DMS114 treated with DMSO at 0.1 percent for 48 hours (cell line): Measurements from ENCODE around the gene SIGLEC11.
"Not testable (repeated sequence)": the region's sequence is repeated elsewhere in the genome, so short reads cannot be mapped to it uniquely, and the experiment has no call there.

Experiments used
- DNase-seq: peaks from one replicate; lab custom pipeline; 2025; ENCODE audit not compliant: unreplicated experiment; lab: John Stamatoyannopoulos, UW

SIGLEC11 gene, protein sequence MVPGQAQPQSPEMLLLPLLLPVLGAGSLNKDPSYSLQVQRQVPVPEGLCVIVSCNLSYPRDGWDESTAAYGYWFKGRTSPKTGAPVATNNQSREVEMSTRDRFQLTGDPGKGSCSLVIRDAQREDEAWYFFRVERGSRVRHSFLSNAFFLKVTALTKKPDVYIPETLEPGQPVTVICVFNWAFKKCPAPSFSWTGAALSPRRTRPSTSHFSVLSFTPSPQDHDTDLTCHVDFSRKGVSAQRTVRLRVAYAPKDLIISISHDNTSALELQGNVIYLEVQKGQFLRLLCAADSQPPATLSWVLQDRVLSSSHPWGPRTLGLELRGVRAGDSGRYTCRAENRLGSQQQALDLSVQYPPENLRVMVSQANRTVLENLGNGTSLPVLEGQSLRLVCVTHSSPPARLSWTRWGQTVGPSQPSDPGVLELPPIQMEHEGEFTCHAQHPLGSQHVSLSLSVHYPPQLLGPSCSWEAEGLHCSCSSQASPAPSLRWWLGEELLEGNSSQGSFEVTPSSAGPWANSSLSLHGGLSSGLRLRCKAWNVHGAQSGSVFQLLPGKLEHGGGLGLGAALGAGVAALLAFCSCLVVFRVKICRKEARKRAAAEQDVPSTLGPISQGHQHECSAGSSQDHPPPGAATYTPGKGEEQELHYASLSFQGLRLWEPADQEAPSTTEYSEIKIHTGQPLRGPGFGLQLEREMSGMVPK

DNA sequence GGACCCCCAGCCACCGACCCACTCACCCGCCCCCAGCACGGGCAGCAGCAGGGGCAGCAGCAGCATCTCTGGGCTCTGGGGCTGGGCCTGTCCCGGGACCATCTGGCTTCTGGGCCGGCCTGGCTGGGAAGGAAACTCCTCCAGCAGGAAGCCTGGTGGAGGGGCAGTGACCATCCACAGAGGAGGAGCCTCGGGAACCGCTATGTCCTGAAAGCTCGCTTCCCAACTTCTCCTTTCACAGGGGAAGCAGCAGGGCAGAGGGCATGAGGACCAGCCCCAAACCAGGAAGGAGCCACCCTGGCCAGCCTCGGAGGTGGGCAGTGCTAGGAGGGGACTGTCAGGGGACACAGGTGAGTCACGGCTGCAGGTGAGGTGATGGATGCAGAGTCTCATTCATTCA is at the start of gene SIGLEC11:
SIGLEC11 (minus strand) TSS at position 193 of the 400 bp plus-strand sequence; CDS start at position 102, 91 bp downstream.
- not testable (repeated sequence) for DNase-seq

DNA sequence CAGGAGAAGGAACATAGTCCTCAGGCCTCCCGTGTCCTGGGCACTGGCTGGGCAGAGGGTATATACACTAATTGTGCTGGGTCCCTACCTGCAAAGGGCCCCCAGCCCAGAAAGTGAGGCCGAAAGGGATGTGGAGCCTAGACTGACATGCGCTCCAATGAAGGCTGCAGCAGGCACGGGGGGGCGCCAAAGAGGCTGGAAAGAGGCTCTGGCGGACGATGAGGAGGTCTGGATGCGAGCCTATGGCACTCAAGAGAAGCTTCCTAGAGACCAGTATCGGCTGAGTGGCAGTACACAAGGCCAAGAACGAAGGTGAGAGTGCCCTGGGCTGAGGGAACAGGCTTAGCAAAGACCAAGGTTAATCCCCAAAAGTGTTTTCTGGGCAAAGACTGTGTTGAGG is 47.6 kb upstream of the SIGLEC11 start:
- DNase-seq, result no peak

DNA sequence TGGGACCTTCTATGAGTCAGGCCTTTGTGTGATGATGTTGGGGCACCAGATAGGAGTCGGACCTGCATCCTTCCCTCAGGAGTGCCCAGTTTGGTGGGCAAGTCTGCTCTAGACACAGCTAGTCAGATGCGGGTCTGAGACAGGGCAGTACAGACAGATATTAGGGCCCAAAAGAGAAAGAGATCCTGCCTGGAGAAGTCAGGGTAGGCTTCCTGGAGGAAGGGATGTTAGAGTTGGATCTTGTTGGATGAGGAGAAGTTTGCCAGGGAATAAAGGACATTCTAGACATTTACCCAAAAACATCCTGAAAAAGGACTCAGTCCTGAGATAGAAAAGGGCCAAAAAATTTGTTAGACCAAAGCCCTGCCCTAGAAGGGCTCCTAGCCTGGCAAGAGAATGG is 47.0 kb upstream of the SIGLEC11 start:
- DNase-seq, result no peak

DNA sequence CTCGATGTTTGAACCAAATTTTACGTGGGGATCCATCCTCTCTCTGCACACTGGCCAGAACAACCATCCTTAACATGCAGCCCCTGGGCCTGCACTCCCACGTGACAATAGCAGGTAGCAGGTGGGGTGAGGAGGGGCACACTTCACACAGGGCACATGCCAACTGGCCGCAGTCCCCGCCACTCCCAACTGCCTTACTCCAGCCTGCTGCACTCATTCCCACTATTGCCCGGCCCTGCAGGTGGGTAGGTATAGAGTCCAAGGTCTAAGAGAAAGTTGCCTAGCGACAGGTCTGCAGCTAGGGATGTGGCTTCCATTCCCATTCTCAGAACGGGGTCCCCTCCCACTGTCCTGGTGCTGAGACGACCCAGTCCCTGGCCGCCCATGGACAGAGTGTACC is 46.2 kb upstream of the SIGLEC11 start:
- DNase-seq, result no peak

DNA sequence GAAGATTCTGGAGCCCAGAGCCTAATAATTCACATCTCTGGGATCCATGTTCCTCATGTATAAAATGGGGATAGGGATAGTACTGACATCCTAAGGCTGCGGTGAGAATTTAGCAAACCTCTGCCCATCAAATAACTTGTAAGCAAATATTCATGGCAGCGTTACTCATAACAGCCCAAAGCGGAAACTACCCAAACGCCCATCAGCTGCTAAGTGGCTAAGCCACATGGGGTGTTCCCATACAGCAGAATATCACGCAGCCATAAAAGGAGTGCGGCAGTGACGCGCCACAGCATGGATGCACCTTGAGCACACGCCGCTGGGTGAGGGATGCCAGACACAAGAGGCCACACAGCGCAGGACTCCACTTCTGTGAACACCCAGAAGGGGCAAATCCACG is 44.5 kb upstream of the SIGLEC11 start:
- no peak for DNase-seq

DNA sequence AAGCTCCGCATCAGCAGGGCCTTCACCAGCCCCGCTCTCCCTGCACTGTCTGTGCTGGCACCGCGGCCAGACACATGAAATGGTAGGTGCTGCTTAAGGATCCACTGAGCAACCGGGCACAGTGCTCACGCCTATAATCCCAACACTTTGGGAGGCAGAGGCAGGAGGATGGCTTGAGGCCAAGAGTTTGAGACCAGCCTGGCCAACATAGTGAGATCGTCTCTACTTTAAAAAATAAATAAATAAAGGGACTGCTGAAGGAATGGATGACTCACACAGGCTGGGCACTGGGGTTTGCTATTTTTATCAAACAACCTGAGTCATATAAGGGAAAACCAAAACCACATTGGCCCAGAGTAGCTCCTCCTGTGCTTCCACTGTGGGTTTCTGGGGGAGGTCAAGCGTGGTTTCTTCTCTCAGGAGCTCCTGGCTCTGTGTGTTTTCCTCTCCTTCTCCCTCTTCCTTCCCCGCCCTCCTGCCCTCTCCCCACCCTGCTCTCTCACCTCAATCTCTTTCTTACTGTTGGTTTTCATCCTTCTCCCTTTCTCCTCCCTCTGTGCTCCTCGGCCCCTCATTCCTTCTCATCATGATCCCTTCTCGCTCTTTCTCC is 42.9 kb upstream of the SIGLEC11 start:
- DNase-seq, result no peak

DNA sequence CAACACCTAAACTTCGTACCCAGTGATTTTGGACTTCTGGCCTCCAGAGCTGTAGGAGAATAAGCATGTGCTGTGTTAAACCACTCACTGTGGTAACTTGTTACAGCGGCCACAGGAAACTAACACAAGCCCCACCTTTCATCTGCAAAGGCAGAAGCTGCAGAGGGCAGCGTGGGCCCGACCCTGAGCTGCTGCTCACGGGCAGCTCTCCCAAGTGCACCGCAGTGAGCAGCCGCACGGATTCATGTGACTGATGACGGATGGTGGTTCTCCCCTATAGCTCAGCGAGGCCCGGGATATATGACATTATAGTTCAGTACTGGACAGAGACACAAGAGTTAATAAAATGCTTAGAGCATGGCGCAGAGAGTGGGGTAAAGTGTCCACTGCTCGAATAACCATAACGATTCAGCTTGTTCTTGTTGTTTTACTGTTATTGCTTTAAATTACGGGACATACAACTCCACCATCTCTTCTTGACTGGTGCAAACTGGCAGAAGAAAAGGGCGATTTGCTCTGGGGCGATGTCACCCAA is 42.3 kb upstream of the SIGLEC11 start:
- no peak for DNase-seq

DNA sequence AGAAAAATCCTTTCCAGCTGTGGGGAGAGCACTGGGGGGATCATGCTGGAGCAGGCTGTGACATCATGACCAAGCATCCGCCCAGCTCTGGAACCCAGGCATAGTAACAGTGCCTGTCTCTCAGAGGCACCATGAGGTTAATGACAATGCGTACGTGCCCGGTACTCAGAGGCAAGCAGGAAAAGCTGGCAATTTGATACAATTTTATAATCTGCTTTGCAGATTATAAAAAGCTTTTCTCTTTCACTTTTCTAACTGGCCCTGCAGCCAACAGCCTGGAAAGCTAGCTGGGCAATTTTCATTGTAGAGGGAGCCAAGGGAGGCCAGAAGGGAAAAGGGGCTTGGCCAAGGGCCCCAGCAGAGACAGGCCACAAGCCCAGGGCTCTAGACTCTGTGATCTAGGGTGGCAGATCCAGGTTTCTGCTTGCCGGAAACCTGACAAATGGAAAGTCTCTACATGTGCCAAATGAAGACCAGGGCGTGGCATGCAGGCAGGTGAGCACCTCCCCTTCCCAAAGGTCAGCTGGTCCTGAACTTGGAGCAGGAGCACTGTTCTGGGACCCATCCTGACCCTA is 41.5 kb upstream of the SIGLEC11 start:
- DNase-seq, result no peak

DNA sequence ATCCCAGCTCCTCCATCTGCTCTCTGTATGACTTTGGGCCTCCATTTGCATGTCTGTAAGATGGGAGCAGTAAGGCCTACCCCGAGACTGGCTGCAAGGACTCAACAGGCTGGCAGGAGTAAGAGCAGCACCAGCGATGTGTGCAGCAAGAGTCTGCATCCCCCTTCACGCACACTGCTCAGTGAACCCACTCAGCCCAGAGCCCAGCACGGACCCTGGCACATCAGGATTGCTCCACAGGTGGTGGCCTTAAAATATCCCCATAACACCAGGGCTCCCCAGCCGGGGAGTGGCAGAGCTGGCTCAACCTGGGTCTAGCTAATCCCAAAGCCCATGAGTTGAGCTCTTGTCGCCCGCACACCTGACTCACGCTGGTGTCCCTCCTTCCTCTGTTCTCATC is 40.8 kb upstream of the SIGLEC11 start:
- no peak for DNase-seq

DNA sequence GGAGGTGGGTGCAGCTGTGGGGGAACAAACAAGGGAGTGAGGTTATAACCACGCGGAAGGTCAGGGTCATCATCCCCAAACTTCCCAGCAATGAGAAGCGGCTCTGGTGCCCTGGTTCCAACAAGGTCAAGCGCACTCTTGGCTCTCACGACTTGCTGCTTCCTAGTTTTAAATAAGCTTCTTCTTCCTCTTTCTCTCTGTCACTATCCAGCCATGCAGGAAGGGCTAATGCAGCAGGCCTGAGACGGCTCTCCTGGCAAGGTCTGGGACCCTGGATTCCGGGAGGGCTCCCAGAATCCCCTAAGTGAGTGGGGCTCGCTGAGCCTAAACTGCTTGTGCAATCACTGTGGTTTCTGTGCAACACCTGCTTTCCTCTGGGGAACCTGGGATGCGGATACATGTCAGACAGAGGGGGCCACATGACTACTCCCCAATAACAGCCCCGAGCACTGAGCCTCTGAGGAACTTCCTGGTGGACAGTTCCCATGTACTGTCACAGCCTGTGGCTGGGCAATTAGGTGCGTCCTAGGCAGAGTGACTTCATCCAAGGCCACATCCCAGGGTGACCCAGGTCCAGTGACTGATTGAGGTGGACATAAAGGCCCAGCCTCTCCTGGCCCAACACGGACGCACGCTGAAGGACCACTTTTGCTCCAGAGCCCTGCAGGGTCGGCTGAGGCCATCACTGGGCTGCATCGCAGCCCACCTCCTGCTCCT is 40.0 kb upstream of the SIGLEC11 start:
- no peak for DNase-seq

DNA sequence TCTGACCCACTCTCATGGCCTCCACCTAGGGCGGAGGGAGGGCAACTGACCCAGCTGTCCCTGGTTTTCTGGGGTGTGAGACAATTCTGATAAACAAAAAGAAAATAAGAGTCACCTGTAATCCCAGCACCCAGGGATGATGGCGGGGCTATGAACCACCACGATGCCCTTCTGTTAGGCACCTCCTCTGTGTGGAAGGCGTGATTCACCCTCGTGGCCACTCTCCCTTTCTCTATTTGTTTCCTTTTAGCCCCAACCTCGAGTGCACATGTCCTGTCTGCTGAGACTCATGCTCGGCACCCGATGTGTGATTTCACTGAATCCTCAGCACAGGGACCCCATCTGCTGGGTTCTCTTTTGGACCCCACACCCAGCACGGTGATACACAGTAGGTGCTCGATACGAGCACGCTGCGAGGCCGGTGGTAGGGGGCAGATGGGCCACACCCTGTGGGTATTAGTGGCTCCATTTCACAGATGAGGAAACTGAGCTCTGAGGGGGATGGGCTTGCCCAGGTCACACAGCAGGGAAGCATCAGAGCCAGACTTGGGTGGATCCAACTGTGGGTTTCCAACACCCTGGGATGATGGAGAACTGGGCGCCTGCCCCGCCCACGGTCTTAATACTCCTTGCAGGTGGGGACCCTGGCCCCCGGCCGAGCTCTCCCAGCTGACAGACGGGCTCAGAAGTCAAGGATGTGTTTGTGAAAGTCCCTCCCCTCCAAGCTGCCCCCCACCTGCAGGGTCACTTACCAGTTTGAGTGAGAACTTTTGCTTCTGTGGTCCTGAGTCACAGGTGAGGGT is 39.3 kb upstream of the SIGLEC11 start:
- no peak for DNase-seq

DNA sequence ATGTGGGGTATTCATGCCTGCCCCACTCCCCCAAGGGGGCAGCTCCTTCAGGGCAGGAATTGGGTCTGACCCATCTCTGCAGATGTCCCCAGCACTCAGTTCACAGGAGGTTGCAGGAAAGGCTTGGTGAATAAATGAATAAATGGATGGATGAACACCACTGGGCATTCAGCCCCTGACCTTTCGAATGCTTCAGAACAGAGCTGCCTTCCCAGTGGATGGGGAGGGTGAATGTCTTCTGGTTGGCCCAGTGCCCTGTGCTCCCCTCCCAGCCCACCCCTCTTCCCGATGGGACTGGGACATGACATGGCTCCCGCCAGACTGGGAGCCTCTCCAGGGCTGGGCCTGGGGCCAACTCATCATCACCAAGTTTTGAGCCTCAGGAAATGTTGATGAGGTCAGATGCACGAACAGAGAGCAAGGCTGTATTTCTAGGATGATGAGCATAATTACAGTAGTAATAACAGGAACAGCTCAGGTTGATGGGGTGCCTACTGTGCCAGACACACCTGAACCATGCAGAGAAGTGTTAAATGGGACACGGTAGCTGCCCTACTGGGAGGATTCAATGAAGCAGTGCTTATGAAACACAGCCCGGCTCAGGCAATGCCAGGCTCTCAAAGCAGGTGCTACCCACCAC is 38.5 kb upstream of the SIGLEC11 start:
- DNase-seq, result no peak

DNA sequence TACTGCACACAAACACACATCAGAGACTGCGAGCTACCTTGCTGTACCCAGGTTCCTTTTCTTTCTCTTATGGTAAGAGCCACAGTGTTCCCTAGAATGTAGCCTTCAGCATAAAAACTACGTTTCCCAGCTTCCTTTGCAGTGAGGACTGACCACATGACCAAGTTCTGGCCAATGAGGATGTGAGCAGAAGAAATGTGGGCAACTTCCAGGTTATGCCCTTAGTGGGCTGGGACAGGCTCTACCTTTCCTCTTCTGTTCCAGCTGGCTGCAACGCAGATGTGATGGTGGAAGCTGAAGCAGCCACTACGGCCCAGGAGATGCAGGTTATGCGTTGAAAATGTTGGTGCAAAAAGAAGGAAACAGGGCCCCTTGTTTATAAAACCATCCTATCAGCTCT is 36.7 kb upstream of the SIGLEC11 start:
- no peak for DNase-seq

DNA sequence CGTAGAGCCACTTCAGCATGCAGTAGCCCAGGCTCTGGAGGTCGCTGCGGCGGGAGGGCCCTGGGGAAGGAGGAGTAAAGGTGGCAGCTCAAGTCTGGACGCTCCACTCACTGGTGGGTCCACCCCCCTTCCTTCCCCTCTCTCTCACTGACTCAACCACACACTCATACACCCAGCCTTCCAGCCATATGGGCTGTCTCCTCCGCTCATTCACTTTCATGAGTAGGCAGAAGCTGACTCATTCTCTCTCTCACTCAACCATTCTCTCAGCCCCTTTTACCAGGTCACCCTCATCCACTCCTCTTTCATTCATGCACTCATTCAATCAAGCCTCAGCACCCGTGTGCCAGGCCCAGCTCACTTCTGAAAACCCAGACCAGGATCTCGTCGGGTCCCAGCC is 27.5 kb upstream of the SIGLEC11 start:
- DNase-seq, result no peak

DNA sequence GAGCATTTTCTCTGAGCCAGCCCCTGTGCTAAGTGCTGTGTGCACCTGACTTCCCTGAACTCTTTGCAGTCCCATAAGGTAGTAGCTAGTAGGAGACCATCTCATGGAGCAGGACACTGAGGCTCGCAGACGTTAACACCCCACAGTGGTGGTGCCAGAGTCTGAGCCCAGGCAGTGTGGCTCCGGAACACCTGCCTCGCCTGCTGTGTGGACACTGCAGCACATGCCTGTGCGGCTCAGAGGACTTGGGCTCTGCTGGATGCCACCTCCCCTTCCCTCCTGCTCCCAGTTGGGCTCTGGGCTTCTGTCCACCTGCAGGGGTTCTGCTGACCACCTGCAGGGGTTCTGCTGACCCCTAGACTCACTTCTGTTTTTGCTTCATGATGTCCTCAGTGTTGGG is 27.0 kb upstream of the SIGLEC11 start:
- DNase-seq, result no peak

DNA sequence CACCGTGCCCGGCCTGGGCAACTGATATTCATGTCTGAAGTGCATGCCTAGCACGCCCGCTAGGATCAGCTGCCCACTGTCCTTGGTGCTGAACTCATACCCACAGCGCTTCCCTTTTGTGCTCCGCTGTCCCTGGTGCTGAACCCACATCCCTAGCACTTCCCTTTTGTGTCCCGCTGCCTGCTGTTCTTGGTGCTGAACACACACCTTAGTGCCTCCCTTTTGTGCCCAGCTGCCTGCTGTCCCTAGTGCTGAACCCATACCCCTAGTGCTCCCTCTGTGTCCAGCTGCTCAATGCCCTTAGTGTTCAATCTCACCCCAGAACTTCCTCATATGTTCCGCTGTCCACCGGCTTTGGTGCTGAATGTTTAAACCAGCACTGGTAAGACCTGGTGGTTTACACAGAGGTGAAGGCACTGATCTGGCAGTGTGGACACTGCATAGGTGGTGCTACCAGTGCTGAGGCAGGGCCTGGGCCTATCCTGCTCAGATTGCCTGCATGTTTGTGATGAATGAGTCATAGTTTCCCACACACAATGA is 26.3 kb upstream of the SIGLEC11 start:
- DNase-seq, result peak; percentile 18

DNA sequence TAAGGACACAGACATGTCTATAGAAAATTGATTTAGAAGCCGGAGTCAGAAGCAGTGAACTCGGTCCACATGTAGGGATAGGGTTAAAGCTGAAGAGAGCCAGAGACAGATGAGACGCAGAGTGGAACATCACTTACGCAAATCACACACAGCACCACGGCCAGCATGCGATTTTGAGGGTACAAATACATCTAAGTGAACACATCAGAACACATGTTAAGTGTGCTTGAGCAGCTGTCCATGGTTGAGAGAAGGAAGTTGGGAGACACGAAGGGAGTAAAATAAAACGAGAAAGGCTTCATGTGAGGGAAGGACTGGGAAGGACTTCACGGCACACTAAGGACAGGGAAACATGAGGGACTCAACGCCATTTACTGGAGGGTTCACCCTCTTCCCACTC is 25.4 kb upstream of the SIGLEC11 start:
- no peak for DNase-seq

DNA sequence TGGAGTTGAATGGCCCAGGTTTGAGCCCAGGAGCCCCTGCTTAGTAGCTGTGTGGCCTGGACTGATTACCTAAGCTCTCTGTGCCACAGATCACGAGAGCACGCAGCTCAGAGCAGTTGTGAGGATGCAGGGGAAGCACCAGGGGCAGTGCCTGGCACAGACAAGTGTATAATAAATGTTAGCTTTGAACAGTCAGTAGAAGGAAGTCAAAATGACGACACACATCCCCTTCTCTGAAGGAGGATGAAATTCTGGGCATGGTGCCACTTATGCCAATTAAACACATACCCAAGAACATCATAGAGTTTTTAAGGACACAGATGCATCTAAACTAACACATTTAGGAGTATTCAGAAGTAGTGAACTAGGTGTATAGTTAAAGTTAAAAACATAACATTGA is 24.9 kb upstream of the SIGLEC11 start:
- DNase-seq, result no peak

DNA sequence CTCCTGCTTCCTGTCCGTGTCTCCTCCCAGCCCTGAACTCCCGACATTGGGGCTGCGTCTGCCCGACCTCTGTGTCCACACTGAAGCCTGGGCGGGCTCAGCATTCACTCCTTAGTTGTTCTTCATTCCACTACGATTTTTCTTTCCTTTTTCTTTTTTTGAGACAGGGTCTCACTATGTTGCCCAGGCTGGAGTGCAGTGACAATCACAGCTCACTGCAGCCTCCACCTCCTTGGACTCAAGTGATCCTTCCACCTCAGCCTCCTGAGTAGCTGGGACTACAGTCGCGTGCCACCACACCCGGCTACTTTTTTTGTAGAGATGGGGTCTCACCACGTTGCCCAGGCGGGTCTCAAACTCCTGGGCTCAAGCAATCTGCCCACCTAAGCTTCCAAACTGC is 23.5 kb upstream of the SIGLEC11 start:
- no peak for DNase-seq
